T-helper 1 cell treated with Interleukin-12 subunit alpha and Interleukin-12 subunit beta and Interleukin-4 antibody, amounts not matched to agents 30 ng/mL and 1 ng/mL, for 36 hours (primary cell): ENCODE measurements around the gene PM20D1. TPM values are rescaled to one million over a fixed set of nuclear protein-coding genes. Genes with fewer than 3 reads are reported as not detected.
"Not testable (repeated sequence)": the region's sequence is repeated elsewhere in the genome, so short reads cannot be mapped to it uniquely, and the experiment has no call there.

Experiments used
- intact Hi-C: fragments of 100-400 bp; cut with micrococcal nuclease; formaldehyde crosslinking; loops from one replicate; pipeline ENCODE4 v1.15.1; 2024
- total RNA-seq: library from RNA; stranded (reverse); gene quantifications from 2 replicates; pipeline ENCODE4 v1.2.3, GENCODE V29; 2022

PM20D1 gene
- total RNA-seq, 1 donor from 2014 or later = 0.34 TPM

GRCh38 chr1:205840146-205840923 lies 9.6 kb downstream of the PM20D1 start:
- intact Hi-C loops = no loop called here

- intact Hi-C loops = no loop called here
Measured at GRCh38 chr1:205837382-205837970, 12.5 kb downstream of the PM20D1 start.

GRCh38 chr1:205834751-205835150 lies 15.2 kb downstream of the PM20D1 start:
- intact Hi-C loops = no loop called here

- intact Hi-C loops = no loop called here
Measured at GRCh38 chr1:205832326-205832751, 17.6 kb downstream of the PM20D1 start.

- intact Hi-C loops = no loop called here
Measured at GRCh38 chr1:205827623-205828022, 22.3 kb downstream of the PM20D1 start.

- intact Hi-C loops = no loop called here
Measured at GRCh38 chr1:205826995-205827394, 22.9 kb downstream of the PM20D1 start.

- intact Hi-C loops = no loop called here
Measured at GRCh38 chr1:205826016-205826806, 23.7 kb downstream of the PM20D1 start.

- intact Hi-C loops = no loop called here
Measured at GRCh38 chr1:205824180-205824579, 25.8 kb downstream of the PM20D1 start.

GRCh38 chr1:205823260-205823659 lies 26.7 kb downstream of the PM20D1 start:
- intact Hi-C loops = not testable (repeated sequence)

- intact Hi-C loops = no loop called here
Measured at GRCh38 chr1:205822397-205822796, 27.5 kb downstream of the PM20D1 start.

GRCh38 chr1:205817988-205818387 lies 31.9 kb downstream of the PM20D1 start:
- intact Hi-C loops = no loop called here

- intact Hi-C loops = no loop called here
Measured at GRCh38 chr1:205817364-205817763, 32.6 kb downstream of the PM20D1 start.

GRCh38 chr1:205813755-205814058 lies 36.2 kb downstream of the PM20D1 start:
- intact Hi-C loops = loop anchor here (1.0 to 2.0 kb wide), 6 partner anchors 22 to 181 kb away; partner anchors contain the start of genes ELK4, NUCKS1, PM20D1 and RAB29

- intact Hi-C loops = loop anchor here (1.0 to 2.0 kb wide), 6 partner anchors 22 to 181 kb away; partner anchors contain the start of genes ELK4, NUCKS1, PM20D1 and RAB29
Measured at GRCh38 chr1:205812878-205813754, 36.8 kb downstream of the PM20D1 start, which contains the start of gene SLC41A1. TSS of gene SLC41A1 (minus strand) at chr1:205813198. CDS start at chr1:205810441, 2,757 bp downstream.

- intact Hi-C loops = loop anchor here (2.0 kb wide), 1 partner anchor 30 kb away; no protein-coding TSS in a partner anchor
Measured at GRCh38 chr1:205812271-205812877, 37.6 kb downstream of the PM20D1 start.

GRCh38 chr1:205811660-205812059 lies 38.3 kb downstream of the PM20D1 start:
- intact Hi-C loops = loop anchor here (2.0 kb wide), 1 partner anchor 29 kb away; no protein-coding TSS in a partner anchor

- intact Hi-C loops = no loop called here
Measured at GRCh38 chr1:205810448-205811157, 39.3 kb downstream of the PM20D1 start.

GRCh38 chr1:205809942-205810345 lies 40.0 kb downstream of the PM20D1 start:
- intact Hi-C loops = no loop called here

GRCh38 chr1:205809469-205809868 lies 40.5 kb downstream of the PM20D1 start:
- intact Hi-C loops = no loop called here
